ENCODE measurements around the gene CNTNAP5.

DNA sequence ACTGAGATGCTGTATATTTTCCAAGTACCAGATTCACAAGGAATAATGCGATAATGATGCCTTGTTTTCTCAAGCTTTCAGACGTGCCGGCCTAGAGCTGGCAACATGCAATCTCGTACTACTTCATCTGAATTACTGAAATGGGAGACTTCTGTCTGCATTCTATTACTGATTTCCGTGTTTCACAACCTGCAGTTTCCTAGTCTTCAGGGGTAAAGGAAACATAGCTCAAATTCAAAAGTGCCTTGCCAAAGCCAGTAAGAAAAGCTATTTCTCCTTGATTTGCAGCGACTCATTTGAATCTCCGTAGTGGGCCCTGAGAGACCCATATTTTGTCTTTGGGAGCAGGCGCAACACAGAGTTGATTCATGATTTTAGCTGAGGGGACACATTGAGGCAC lies 289.0 kb downstream of the CNTNAP5 start:
- TF ChIP-seq TOX (CRISPR knock-in tag; IDR thresholded peaks at IDR 0.05; ENCODE audit: borderline replicate concordance) (no peak), ZC3H10 (CRISPR knock-in tag; IDR thresholded peaks at IDR 0.05) (no peak), PATZ1 (CRISPR knock-in tag; IDR thresholded peaks at IDR 0.05; ENCODE audit: borderline replicate concordance) (no peak), ZFP30 (CRISPR knock-in tag; IDR thresholded peaks at IDR 0.05) (no peak), ZNF70 (CRISPR knock-in tag; IDR thresholded peaks at IDR 0.05) (no peak)
- TF ChIP-seq, protein P1, sequence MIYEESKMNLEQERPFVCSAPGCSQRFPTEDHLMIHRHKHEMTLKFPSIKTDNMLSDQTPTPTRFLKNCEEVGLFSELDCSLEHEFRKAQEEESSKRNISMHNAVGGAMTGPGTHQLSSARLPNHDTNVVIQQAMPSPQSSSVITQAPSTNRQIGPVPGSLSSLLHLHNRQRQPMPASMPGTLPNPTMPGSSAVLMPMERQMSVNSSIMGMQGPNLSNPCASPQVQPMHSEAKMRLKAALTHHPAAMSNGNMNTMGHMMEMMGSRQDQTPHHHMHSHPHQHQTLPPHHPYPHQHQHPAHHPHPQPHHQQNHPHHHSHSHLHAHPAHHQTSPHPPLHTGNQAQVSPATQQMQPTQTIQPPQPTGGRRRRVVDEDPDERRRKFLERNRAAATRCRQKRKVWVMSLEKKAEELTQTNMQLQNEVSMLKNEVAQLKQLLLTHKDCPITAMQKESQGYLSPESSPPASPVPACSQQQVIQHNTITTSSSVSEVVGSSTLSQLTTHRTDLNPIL (CRISPR knock-in tag; IDR thresholded peaks at IDR 0.05; ENCODE audit: low read depth) = no peak

Data from SK-N-SH treated with all-trans-retinoic acid at 6 μM for 48 hours (cell line).